Calu3 (cell line): ENCODE results near the gene CAPN10. TPM values are rescaled to one million over a fixed set of nuclear protein-coding genes. Genes with fewer than 3 reads are reported as not detected.

Source experiments
- BruUV-seq: library from RNA; stranded (reverse); fragments of 400-500 nt; replicated peaks from 2 replicates; lab custom pipeline; 2021; lab: Mats Ljungman, UMichigan
- CTCF ChIA-PET: fragments of 300-600 bp; sonication (Branson Sonifier 250); formaldehyde crosslinking; loops from one replicate; lab custom pipeline; 2022; ENCODE audit warnings: antibody characterized with exemption; lab: Charles Lee
- DNase-seq: peaks from one replicate; pipeline ENCODE4 v3.0.0; 2022
- H3K27ac Mint-ChIP-seq: one replicate; pipeline ENCODE4 v1.8.0; 2022; ENCODE audit warnings: mixed read lengths; ENCODE audit not compliant: unreplicated experiment
- H3K27me3 Mint-ChIP-seq: one replicate; pipeline ENCODE4 v1.8.0; 2022; ENCODE audit warnings: mixed read lengths; ENCODE audit not compliant: unreplicated experiment
- H3K36me3 Mint-ChIP-seq: one replicate; pipeline ENCODE4 v1.8.0; 2022; ENCODE audit warnings: mild to moderate bottlenecking, moderate library complexity, mixed read lengths; ENCODE audit not compliant: insufficient read depth, unreplicated experiment
- H3K4me1 Mint-ChIP-seq: one replicate; pipeline ENCODE4 v1.8.0; 2022; ENCODE audit warnings: mild to moderate bottlenecking, low read depth, mixed read lengths; ENCODE audit not compliant: unreplicated experiment
- H3K4me3 Mint-ChIP-seq: one replicate; pipeline ENCODE4 v1.8.0; 2022; ENCODE audit warnings: mild to moderate bottlenecking, low read depth, moderate library complexity, mixed read lengths; ENCODE audit not compliant: unreplicated experiment
- H3K9me3 Mint-ChIP-seq: one replicate; pipeline ENCODE4 v1.8.0; 2022; ENCODE audit warnings: low read depth, mixed read lengths; ENCODE audit not compliant: unreplicated experiment
- CTCF ChIP-seq: fragments of 200-600 bp; IDR thresholded peaks from one replicate; pipeline ENCODE4 v1.8.0; 2022; ENCODE audit warnings: antibody characterized with exemption; ENCODE audit not compliant: unreplicated experiment
- intact Hi-C: fragments of 100-400 bp; cut with micrococcal nuclease; formaldehyde crosslinking; loops from one replicate; pipeline ENCODE4 v1.10.0; 2022; ENCODE audit not compliant: unreplicated experiment
- total RNA-seq: library from RNA; stranded (reverse); gene quantifications from 2 replicates; pipeline ENCODE4 v1.2.3, GENCODE V29; 2022

Gene CAPN10
- total RNA-seq, 1 experiment from 2014 or later: 49.3 TPM

DNA sequence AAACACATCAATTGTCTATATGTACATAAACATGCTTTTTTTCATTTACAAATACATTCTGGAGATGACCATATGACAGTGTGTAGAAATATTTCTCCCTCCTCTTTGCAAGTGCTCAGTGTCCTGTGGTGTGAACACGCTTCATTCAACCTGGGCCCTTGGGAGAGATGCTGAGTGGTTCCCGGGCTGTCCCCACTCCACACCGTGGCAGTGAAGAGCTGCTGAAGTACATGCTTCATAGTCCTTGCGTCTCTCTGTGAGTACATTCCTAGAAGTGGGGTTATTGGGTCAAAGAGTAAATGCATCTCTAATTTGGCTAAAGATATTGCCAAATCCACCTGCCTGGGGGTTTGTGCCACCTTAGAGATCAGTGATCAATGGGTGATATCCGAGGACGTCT is 32.2 kb downstream of the CAPN10 start:
- no peak for DNase-seq
- H3K27me3 Mint-ChIP-seq: no peaks in the 10 kb centered on the region
- BruUV-seq: no TSS peak

DNA sequence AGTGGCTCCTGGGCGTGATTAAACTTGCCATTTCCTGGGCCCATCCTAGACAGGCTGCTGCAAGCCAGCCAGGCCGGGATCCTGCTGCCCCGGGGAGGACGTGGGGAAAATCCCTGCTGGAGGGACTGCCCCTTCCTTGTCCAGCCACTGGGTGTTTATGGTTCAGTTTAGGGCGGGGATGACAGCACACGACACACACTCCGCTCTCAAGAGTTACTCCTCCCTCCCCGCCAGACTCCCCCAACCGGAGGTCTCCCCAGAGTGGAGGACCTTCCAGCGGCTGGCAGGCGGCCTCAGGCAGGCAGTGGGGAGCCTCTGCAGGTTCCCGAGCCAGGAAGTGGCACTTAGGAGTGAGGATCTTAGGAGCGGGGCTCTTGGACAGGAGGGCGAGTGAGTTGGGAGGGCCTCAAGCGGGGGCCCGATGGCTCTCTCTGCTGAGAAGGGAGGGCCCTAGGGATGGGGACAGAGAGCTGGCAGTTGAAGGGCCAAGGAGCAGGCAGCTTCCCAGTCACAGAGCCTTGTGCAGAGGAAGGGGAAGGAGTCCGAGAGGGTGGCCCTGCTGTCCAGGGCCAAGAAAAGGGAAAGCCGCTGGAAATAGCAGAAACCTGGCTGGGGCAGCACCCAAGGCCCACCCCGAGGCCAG is 33.1 kb downstream of the CAPN10 start:
- DNase-seq: no peak
- Mint-ChIP-seq H3K9me3 (peaks cover 5% of the 10 kb centered on the region), H3K27me3 (no peaks in the 10 kb centered on the region), H3K4me3 (no peak overlapping the region), H3K27ac (no peak overlapping the region), H3K36me3 (peaks cover 70% of the 10 kb centered on the region), H3K4me1 (no peaks in the 10 kb centered on the region)
- CTCF ChIA-PET: no interaction called here
- TF ChIP-seq CTCF: no peak
- intact Hi-C loops: no loop called here
- BruUV-seq: no TSS peak

More for the DNA sequence above, 32.2 kb downstream of the CAPN10 start:
- no peak overlapping the region for H3K4me3 Mint-ChIP-seq
- peaks cover 63% of the 10 kb centered on the region for H3K36me3 Mint-ChIP-seq
- no peaks in the 10 kb centered on the region for H3K4me1 Mint-ChIP-seq
- H3K27ac Mint-ChIP-seq: no peak overlapping the region
- no peak for TF ChIP-seq CTCF
- CTCF ChIA-PET: no interaction called here
- H3K9me3 Mint-ChIP-seq: peaks cover 5% of the 10 kb centered on the region
- intact Hi-C loops: no loop called here

GRCh38 chr2:240620149-240620731 is 33.7 kb downstream of the CAPN10 start:
- CTCF ChIA-PET: no interaction called here

GRCh38 chr2:240620859-240621258 is 34.3 kb downstream of the CAPN10 start:
- TF ChIP-seq CTCF: no peak
- intact Hi-C loops: no loop called here
- Mint-ChIP-seq H3K36me3 (peaks cover 82% of the 10 kb centered on the region), H3K9me3 (peaks cover 5% of the 10 kb centered on the region), H3K27me3 (no peaks in the 10 kb centered on the region), H3K4me1 (no peaks in the 10 kb centered on the region), H3K27ac (no peak overlapping the region), H3K4me3 (no peak overlapping the region)
- no peak for DNase-seq
- CTCF ChIA-PET: no interaction called here
- BruUV-seq: no TSS peak

More at GRCh38 chr2:240620149-240620731, 33.7 kb downstream of the CAPN10 start:
- intact Hi-C loops: no loop called here
- TF ChIP-seq CTCF: no peak
- BruUV-seq: no TSS peak
- Mint-ChIP-seq H3K27me3 (no peaks in the 10 kb centered on the region), H3K36me3 (peaks cover 76% of the 10 kb centered on the region), H3K9me3 (peaks cover 5% of the 10 kb centered on the region), H3K27ac (no peak overlapping the region), H3K4me1 (no peaks in the 10 kb centered on the region), H3K4me3 (no peak overlapping the region)
- DNase-seq: no peak
